ENCODE data around the gene PID1. TPM values are rescaled to one million over a fixed set of nuclear protein-coding genes. Genes with fewer than 3 reads are reported as not detected.

Gene PID1
- total RNA-seq, 1 donor from 2014 or later = 0.69 TPM

DNA sequence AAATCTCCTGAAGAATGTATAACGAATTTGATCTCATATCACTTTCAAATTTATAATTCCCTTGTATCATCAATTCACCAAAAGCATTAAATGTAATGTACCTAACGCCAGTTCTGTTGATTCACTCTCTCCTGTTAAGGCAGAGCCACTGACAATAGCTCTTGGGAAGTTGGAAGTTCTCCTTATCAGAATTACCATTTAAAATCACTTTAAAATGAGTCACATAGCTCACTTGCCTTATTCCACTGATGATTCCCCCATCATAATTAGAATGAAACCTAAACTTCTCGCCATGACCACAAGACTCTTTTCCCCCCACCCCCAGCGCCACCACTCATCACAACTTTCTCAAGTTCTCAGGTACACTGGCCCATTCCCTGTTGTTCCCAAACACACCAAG, 117.1 kb downstream of the PID1 start:
- TF ChIP-seq, protein P1, sequence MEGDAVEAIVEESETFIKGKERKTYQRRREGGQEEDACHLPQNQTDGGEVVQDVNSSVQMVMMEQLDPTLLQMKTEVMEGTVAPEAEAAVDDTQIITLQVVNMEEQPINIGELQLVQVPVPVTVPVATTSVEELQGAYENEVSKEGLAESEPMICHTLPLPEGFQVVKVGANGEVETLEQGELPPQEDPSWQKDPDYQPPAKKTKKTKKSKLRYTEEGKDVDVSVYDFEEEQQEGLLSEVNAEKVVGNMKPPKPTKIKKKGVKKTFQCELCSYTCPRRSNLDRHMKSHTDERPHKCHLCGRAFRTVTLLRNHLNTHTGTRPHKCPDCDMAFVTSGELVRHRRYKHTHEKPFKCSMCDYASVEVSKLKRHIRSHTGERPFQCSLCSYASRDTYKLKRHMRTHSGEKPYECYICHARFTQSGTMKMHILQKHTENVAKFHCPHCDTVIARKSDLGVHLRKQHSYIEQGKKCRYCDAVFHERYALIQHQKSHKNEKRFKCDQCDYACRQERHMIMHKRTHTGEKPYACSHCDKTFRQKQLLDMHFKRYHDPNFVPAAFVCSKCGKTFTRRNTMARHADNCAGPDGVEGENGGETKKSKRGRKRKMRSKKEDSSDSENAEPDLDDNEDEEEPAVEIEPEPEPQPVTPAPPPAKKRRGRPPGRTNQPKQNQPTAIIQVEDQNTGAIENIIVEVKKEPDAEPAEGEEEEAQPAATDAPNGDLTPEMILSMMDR (conservative IDR thresholded peaks at IDR 0.05; ENCODE audit: low read depth, low read length) = no peak
- no peak for DNase-seq (ENCODE audit: low read depth)
- H3K4me3 ChIP-seq (ENCODE audit: low read depth, low read length) = no peak overlapping the region

DNA sequence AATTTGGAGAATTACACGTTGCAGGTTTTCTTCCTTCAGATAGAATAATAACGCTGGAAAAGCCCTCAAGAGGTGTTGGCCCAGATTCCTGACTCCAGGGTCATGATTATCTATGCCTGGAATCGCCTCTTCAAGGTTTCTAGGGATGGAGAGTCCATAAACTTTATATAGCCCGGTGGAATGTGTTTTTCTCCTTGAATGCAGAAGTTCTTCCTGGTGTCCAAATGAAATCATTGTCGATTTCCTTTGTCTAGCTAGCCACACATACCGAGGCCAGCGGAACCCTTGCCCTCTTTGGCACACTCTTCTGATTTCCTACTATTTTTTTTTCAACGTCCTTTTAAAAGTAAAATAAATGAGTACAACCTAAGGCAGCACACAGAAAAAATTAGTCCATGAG, 117.8 kb downstream of the PID1 start:
- no peak for DNase-seq (ENCODE audit: low read depth)
- TF ChIP-seq, protein P1 (conservative IDR thresholded peaks at IDR 0.05; ENCODE audit: low read depth, low read length) = no peak
- no peak overlapping the region for H3K4me3 ChIP-seq (ENCODE audit: low read depth, low read length)

DNA sequence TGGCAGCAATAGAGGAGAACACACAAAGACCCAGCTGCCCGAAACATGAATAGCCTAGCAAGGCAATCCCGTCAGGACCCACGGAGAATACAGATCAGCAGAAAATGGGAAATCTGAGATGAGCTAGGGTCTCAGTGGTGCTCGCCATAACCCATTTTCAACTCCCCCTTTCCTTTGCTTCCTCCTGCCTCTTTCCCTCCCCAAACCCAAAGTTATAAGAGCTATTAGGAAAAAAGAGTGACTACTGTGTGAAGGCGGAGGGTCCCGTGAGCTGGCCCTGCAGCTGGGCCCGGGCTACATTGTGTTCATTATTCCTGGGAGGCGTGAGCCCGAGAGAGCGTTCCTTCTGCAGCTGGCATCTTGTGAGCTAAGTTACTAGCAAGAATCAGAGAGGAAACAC, 118.4 kb downstream of the PID1 start:
- H3K4me3 ChIP-seq (ENCODE audit: low read depth, low read length) = no peak overlapping the region
- TF ChIP-seq, protein P1 (conservative IDR thresholded peaks at IDR 0.05; ENCODE audit: low read depth, low read length) = no peak
- no peak for DNase-seq (ENCODE audit: low read depth)

DNA sequence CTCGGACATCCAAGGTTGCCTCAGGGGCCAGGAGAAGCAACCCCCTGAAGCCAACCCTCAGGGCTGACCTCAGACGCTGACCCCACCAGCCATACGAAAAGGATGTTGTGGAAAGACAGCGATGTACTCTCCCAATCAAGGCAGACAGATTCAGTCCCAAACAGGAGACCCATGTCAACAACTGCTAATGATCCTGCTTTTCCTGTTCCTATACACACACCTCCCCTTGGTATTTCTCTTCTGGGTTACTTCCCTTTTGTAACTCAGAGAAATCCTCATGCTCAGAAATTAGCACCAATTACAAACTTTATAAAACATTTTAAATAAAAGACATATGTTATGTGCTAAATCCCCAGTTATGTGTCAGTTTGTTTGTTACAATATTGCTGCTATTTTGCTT, 120.8 kb downstream of the PID1 start:
- DNase-seq (ENCODE audit: low read depth) = no peak
- TF ChIP-seq, protein P1 (conservative IDR thresholded peaks at IDR 0.05; ENCODE audit: low read depth, low read length) = no peak
- H3K4me3 ChIP-seq (ENCODE audit: low read depth, low read length) = no peak overlapping the region

DNA sequence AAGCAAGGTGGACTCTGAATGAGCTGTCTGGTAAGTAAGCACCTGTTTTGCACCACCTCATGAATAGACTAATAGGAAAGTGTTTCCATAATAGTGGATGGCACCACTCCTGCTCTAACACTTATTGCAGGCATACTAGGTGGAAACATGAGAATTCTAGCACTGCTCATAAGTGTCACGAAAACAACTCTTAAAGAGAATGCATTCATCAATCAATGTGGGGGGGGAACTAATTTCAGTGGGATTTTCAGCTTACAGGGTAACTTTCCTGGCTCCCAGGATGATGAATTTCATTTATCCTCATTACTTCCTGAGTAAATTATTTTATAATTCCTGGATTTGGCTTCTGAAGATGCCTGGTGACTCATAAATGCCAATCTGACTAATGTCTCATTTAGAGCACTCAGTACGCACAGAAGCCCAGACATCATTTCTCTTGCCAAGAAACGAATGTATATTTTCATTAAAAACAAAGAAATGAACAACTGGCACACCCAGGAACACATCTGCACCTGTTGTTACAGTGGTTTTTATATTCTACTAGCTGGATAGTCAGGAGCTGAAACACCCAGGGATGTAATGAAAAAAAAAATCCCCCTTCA, 129.6 kb downstream of the PID1 start:
- no peak overlapping the region for H3K4me3 ChIP-seq (ENCODE audit: low read depth, low read length)
- TF ChIP-seq, protein P1 (conservative IDR thresholded peaks at IDR 0.05; ENCODE audit: low read depth, low read length) = no peak
- DNase-seq (ENCODE audit: low read depth) = no peak

DNA sequence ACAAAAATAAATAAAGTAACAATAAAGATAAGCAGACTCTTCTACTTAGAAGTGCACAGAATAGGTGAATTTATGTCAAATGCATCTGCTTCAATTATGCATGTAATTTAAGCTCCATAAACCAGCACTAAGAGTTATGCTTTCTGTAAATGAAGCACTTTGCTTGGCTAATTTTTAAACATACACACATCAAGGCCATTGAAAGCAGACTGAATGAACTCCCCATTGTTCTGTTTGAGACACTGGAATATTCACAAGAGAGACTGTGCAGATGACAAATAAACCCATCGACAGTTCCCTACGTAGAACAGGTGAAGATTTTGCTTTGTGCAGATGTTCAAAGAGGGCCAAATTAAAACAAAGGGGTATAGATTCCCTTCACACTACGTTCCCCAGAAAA, 133.4 kb downstream of the PID1 start:
- no peak for DNase-seq (ENCODE audit: low read depth)
- no peak overlapping the region for H3K4me3 ChIP-seq (ENCODE audit: low read depth, low read length)
- TF ChIP-seq, protein P1 (conservative IDR thresholded peaks at IDR 0.05; ENCODE audit: low read depth, low read length) = no peak

DNA sequence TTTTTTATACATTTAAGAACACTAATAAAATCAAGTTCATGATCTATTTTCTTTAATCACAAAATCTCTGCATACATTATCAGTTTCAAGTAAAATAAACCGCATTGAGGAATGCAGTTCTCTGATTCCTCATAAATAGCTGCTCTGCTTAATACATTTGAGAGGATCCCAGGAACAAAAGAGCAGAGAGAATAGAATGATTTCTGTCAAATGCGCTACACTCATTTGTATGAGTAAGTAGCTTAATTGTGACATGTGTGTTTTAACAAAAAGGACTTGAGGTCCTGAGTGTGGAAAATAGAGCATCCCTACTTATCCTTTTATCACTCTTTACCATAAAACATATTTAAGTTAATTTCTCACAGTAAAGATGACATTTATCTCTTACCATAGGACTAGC, 134.0 kb downstream of the PID1 start:
- no peak overlapping the region for H3K4me3 ChIP-seq (ENCODE audit: low read depth, low read length)
- TF ChIP-seq, protein P1 (conservative IDR thresholded peaks at IDR 0.05; ENCODE audit: low read depth, low read length) = no peak
- DNase-seq (ENCODE audit: low read depth) = no peak
